ENCODE results near the gene ST14.
"Not testable (repeated sequence)": the region's sequence is repeated elsewhere in the genome, so short reads cannot be mapped to it uniquely, and the experiment has no call there.

ST14 gene

DNA sequence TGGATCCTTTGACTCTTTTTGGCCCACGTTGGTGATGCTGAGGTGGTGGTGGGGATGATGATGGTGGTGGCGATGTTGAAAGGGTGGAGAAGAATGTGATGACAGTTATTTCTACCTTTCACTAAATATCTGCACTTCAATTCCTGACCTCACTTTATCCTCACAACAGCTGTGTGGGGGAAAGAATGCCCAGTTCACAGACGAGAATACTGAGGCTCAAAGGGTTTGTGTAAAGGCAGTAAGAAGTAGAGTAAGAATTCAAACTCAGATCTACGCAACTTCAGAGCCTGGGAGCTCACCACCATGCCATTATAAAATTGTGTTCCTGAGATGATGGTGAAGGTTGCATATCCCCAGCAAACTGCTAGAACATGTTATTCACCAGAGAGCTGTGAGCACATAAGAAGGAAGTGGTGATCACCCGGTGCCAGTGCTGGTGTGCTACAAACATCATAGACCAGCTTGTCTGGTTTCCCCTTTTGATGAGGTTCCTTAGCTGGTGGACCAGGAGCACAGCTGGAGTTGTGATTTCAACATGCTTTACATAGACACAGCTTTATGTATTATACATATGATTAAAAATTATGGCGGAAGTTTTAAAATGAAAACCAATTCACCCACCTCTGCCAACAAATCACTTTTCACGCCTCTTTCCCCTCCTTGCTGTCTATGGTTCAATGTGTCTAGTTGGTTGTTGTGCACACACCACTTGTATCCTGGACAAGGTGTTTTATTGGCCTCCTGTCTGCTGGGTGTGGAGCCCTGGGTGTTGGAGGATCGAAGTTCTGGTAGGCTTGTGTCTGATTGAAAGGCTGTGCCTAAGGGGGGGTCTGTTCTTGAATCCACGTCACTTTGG is 6.2 kb downstream of the ST14 start:
- DNase-seq = no peak

DNA sequence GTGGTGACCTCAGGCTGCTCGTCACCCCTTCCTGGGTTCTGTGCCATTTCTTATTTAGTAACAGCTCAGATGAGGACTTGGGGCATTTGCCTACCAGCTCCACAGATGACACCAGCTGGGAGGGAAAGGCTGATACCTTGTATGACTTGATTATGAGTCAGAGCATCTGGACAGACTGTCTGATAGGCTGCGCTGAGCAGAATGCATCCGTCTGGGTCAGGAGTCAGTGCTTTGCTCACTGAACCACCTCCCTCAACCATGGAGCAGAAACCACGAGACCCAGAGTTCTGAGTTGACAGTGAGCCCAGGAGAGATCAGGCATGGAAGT is 6.8 kb downstream of the ST14 start:
- no peak for DNase-seq

DNA sequence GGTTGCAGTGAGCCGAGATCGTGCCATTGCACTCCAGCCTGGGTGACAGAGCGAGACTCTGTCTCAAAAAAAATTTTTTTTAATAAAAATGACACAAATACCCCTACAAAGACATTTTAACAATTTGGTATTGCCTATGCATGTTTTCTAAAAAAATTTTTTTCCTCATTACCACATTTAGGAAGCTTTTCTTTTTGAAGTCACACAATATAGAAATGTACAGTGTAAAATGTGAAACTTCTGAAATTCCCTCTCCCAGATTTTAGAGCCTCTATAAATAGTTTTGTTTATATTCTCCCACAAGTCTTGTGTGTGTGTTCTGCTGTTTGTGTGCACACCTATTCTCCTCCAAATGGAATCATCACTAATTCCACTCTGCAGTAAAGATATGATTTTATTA is 7.6 kb downstream of the ST14 start:
- no peak for DNase-seq

DNA sequence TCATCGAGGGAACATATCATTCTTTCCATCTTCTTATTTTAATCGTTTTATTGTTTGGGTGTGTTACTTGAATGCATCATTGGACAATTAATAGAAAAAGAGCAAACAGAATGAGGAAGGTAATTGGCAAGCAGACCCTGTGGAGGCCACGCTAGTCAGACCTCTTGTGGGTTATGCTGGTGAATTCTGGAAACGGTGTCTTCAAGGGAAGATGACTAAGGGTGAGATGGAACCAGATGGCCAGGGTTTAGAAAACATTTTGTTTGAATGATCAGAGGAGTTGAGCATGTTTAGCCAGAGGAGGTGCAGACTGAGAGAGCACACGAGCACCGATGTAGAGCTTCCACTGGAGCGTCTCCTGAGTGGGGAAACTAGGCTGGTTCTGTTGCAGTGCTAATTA is 8.5 kb downstream of the ST14 start:
- no peak for DNase-seq

DNA sequence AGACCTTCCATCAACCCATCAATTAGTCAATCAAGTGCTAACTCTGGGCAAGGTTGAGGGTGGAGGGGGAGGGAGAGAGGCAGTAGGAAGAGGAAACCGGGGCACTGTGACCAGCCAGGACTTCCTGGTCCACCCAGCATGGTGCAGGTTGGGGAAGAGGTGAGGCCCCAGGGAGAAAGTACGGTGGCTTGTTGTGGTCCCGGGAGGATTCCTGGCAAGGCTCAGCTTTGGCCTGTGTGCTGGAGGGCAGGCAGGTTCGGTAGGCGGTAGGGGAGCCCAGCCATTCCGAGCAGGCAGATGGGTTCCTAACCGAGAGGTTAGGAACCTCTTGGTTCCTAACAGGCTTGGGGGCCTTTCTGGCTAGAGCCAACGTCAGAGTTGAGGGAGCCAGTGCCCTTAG is 10.8 kb downstream of the ST14 start:
- no peak for DNase-seq

DNA sequence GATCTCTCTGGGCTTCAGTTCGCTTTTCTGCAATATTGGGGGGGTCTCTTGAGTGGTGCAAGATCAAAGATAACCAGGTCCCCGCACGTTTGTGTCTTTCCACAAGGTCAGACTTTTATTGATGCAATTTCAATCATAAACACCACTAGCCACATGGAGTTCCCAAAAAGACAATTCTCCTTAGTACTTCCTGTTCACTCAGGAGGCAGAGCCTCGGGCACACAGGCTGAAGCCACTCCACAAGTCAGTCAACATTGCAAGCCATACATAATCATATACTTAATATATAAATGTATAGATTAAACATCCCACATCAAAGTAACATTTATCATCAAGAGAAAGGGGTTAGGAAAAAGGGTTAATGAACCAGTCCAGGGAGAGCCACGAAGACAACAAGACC is 12.0 kb downstream of the ST14 start:
- DNase-seq = no peak

DNA sequence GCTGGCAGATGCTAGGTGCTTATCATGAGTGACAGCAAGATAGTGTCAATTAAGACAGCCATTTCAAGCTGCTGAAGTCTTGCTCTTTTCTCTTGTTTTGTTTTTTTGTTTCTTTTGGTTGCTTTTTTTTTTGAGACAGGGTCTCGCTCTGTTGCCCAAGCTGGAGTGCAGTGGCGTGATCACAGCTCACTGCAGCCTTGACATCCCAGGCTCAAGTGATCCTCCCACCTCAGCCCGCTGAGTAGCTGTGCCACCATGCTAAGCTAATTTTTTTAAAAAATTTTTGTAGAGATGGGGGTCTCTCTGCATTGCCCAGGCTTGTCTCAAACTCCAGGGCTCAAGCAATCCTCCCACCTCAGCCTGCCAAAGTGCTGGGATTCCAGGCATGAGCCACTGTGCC is 12.4 kb downstream of the ST14 start:
- DNase-seq = not testable (repeated sequence)

DNA sequence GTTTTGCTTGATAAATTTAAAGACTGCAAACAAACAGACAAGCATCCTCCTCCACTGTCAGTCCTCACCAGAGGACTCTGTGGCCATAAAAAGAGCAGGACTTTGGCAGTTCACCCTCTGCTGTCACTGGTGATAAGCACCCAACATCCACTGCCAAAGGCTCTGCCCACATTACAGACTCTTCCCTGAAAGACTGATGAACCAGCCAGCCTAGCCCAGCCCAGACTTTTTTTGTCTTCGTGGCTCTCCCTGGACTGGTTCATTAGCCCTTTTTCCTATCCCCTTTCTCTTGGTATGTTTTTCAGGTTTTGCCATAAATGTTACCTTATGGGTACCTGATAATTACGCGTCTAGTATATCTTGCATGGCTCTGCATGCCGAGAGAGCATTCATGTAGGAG is 15.1 kb downstream of the ST14 start:
- no peak for DNase-seq

DNA sequence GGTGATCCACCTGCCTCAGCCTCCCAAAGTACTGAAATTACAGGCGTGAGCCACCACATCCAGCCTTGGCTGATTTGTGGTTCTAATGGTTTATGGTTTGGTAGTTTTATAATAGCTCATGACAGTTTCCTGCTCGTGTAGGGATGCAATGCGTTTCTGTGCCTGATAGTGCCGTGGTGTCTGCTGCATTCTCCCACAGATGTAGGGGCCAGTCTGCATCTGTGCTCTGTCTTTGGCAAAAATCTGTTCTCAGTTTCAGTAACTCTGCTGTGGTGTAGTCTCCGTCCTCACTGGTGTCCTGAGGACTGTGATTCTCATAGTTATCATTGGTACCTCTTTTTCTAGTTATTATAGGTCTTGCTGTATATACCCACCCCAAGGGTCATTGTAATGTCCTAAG is 16.3 kb downstream of the ST14 start:
- DNase-seq = no peak

DNA sequence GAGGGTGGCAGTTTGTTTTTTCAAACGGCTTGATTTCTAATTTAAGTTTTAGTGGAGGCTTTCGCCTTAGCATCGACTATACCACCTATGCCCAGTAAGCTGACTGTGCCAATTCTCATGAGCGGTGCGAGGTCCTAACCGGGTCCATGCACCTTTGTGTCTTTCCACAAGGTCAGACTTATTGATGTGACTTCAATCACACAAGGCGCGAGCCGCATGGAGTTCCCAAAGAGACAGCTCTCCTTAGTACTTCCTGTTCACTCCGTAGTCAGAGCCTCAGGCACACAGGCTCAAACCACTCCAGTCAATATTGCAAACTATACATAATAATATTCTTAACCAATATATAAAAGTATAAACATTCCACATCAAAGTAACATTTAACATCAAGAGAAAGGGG is 18.2 kb downstream of the ST14 start:
- DNase-seq = no peak

DNA sequence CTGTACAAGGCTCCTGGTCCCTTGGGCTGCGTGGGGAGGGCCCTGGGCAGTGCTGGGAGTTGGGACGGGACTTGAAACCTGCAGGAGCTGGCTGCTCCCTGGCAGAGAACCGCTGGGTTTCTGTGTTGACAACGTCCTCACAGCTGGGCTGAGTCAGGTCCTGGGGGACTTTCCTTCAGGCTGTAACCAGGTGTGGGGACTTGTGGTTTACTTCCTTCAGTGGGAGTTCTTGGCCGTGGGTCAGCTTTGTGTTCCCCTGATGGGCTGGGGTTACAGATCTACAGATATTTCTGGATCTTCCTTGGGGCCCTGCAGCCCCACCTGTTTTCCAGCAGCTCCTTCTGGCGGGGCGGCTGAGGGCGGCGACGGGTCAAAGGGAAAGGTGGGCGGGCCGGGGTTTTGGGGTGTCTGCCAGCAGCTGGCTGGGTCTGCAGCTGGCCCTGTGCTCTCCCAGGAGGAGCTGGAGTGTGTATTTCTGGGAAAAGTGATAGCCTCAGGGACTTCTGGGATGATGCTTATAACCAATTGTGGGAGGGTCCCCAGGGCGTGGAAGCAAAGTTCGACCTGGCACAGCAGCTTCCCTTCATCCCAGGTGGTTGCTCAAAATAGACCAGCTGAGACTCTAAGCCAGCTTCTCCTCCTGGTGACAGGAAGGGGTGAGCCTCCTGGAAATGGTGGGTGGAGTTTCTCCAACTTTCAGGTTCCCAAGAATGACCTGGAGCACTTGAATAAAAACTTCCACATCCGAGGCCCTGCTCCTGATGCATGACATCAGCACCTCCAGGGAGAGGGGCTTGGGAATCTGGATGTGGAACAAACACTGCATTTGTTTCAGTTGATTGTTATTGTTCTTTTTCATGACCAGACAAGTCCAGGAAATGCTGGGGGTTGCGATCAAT is 19.1 kb downstream of the ST14 start:
- DNase-seq = no peak

DNA sequence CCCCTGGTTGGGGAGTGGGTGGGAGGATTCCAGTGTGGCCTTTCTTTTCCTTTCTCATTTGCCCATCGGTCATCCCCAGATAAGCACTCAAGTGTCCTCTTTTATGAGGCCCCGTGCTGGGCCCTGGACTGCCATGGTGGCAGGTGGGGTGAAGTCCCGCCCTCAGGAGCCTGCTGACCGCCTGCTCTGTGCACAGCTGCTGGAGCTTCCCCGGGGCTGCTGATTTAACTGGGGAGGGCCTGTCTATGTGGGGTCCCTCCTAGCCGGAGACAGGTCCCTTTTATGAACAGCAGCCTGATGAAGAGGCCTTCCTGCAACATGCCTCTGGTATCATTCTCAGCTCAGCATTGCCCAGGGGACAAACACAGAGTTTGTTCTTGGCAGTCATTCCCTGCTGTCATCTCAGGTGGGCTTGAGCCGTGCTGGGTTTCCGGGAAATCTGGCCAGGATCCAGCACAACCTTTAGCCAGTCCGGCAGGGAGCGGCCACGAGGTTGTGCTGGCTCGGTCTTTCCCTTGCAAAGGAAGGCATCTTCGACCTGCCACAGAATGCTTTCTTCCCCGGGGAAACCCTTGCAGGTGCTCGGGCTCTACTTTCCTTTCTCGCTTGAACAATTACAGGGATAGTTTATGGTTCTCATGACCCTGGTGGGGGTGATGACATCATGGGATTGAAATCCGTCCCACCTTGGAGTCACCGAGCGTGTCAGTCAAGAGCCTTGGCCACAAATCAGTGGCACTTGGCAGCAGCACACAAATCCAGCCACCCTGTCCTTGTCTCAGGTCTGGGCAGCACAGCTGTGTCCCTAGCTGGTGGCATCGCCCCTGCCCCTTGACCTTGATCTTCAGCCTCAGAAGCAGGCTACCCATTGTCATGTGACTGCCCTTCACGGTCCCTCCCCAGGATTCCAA is 20.1 kb downstream of the ST14 start:
- no peak for DNase-seq

DNA sequence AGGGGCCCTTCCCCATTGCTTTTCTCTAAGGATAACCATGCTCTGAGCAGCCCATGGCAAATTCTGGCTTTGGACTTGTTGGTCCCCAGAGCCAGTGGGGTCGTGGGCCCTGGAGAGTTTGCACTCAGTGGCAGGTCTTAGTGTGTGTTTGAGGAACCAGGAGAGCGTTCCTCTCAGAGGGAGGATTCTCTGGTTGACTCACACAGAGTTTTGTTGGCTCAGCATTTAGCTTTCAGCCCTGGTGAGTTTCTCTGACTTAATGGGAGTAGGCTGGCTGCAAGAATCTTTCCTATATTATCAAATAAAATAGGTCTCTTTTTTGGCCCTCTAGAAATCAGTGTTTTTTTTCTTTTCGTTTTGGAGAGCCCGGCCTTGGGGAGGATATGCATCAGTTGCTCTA is 20.9 kb downstream of the ST14 start:
- no peak for DNase-seq

DNA sequence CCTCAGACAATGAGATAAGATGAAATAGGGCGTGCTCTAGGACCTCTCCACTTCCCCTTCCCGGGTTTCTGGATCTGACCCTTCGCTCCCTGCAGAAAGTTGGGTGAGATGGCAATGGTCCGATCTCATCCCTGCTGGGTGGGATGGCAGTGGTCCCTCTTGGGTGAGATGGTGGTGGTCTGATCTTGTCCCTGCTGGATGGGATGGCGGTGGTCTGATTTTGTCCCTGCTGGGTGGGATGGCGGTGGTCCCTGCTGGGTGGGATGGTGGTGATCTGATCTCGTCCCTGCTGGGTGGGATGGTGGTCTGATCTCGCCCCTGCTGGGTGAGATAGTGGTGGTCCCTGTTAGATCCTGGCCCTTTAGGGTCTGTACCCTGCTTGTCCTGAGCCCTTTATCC is 21.3 kb downstream of the ST14 start:
- no peak for DNase-seq

DNA sequence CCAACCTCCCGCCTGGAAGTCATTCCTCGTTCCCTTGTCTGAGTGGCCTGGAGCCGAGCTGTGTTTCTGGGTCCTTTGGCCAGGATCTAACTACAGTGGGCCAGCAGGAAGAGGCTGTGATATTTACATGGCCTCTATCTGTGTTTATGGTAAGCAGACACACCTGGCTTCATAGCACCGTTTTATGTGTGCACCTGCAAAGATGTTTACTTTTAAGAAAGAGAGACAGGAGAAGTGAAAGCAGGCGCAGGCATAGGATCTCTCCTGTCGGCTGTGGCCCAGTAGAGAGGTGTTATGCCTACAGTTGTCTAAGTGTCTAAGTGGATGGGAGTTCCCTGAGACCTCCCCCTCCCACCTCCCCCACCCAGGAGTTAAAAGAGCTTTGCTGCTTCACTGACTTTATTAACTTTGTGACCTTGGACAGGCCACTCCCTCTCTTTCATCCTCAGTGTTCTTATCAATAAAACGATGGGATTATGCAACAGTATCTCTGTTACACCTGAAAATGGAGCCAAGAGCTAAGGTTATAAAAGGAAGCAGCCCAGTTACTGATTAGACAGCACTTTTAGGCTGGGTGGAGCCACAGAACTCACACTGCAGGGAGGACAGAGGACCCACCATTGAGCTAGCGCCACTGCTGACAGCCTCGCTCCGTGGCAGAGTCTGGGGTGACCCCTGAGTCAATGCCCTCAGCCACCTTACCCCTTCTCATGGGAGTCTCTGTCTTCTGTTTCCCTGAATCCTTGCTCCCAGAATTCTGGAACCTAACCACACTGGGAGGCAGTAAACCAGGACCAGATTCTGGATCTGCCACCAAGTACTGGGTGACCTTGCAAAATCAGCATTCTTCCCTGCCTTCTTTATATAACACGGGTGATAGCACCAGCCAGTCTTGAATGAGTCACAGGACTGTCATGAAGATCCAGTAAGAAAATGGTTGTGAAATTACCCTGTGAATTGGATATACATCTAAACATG is 22.0 kb downstream of the ST14 start:
- DNase-seq = no peak

DNA sequence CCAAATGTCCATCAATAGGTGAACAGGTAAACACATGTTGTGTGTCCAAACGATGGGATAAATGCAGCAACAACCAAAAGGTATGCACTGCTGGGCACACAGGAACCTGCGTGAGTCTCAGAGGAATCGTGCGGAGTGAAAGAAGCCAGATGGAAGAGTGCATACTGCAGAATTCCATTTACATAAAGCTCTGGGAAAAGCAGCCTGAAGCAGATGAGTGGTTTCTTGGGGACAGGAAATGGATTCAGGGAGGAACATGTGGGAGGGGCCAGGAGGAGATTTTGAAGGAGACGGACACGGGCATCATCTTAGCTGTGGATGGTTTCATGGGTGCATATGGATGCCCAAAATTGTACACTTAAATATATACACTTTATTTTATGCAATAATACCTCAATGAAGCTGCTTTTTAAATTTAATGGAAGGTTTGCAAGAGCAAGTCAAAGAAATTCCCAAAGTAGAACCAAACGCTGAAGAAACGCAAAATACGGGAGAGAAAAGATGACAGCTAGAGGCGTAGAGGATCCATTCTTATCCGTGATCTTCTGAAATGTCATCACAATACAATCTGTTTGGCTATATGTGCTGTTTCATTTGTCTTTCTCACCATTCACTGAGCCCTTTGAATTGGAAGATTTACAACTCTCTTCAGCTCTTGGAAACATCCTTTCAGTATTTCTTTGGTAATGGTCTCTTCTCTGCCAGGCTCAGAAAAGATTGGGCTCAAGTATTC is 24.5 kb downstream of the ST14 start:
- DNase-seq = no peak

DNA sequence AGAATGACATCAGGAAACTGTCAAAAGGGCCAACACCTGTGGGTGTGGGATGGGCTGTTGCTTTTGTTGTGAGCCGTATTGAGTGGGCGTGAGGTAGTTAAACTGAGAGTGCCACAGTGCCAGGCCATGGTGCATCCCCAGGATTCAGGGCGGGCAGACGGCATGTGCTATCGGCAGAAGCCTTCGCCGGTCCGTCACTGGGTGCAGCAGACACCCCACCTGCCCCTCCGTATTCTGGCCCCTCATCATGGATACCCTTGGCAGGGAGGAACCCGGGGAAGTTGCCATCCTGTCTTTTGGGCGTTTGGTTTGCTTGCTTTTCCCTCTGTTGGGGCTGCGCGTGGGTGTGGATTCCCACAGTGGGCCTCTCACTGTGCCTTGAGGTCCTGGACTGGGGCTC is 27.5 kb downstream of the ST14 start:
- no peak for DNase-seq

DNA sequence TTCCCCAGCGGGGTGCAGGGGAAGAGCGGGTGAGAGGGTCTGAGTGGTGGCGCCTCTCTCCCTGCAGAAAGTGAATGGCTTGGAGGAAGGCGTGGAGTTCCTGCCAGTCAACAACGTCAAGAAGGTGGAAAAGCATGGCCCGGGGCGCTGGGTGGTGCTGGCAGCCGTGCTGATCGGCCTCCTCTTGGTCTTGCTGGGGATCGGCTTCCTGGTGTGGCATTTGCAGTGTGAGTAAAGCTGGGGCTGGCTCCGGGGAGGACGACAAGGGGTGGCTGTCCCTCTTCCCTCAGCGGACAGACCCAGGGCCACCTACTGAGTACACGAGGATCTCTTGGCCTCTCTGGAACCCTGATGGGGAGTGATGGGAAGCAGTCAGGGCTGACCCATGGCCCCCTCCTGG is 28.5 kb downstream of the ST14 start:
- DNase-seq = no peak

DNA sequence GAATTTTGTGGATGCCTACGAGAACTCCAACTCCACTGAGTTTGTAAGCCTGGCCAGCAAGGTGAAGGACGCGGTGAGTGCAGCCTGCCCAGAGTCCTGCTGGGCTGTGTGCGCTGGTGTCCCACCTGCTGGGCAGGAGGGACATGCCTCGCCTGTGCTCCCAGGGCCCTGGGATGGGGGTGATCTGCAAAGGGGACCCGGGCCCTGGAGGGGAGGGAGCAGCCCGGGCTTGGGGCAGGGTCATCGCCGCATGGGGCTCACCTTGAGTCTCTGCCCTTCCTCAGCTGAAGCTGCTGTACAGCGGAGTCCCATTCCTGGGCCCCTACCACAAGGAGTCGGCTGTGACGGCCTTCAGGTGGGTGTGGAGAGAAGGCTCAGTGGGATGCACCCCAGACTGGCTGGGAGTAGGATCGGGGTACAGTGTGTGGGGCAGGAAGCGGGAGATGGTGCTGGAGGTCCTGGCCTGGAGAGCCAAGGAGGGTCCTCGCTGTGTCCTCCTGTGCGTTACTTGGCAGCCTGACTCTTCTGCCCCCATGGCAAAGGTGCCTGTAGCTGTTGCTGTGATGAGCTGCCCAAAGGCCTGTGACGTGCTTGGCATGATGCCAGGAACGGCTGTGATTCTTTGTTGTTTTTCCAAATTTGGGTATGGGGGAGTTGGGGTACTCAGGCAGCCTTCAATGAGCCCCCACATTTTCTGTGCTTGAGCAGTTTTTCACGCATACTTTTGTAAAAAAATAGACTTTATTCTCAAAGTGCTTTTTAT is 29.2 kb downstream of the ST14 start:
- no peak for DNase-seq

DNA sequence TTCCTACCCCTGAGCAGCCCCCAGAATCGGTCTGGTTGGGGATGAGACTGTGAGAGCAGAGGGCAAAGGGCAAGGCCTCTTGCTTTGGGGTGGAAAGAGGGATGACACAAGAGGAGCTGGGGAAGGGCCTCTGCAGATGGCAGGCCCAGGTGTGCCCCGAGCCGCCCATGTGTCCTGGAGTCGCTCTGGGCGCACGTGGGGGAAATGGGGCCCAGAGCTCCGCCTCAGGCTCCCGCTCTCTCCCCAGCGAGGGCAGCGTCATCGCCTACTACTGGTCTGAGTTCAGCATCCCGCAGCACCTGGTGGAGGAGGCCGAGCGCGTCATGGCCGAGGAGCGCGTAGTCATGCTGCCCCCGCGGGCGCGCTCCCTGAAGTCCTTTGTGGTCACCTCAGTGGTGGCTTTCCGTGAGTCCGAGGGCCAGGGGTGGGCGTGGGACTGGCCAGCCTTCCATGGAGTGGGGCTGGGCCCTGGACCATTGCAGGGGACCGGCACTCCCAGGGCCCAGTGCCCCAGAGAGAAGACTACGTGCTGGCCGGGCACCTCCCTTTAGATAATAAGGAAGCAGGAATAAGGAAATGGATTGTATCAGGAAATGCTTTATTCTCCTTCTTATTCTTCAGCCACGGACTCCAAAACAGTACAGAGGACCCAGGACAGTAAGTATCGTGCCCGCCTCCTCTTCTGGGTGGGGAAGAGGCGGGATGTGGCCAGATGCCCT is 30.1 kb downstream of the ST14 start:
- DNase-seq = no peak
